EL (cell line): Measurements from ENCODE around the gene CRELD2.

Experiments
- DNase-seq: peaks from one replicate; pipeline ENCODE4 v3.0.0-alpha.2; 2016

CRELD2 gene, protein sequence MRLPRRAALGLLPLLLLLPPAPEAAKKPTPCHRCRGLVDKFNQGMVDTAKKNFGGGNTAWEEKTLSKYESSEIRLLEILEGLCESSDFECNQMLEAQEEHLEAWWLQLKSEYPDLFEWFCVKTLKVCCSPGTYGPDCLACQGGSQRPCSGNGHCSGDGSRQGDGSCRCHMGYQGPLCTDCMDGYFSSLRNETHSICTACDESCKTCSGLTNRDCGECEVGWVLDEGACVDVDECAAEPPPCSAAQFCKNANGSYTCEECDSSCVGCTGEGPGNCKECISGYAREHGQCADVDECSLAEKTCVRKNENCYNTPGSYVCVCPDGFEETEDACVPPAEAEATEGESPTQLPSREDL

GRCh38 chr22:49917974-49918910 lies at the start of gene CRELD2, which contains the start of gene ALG12:
TSS of gene CRELD2 (plus strand) at chr22:49918634. CDS start at chr22:49918770, 136 bp downstream.
TSS of gene ALG12 (minus strand) at chr22:49918438. CDS start at chr22:49913765, 4,673 bp downstream.
- DNase-seq, result peak; percentile 98

- DNase-seq, result no peak
Observed at GRCh38 chr22:49869086-49869830, 49.2 kb upstream of the CRELD2 start.

DNA sequence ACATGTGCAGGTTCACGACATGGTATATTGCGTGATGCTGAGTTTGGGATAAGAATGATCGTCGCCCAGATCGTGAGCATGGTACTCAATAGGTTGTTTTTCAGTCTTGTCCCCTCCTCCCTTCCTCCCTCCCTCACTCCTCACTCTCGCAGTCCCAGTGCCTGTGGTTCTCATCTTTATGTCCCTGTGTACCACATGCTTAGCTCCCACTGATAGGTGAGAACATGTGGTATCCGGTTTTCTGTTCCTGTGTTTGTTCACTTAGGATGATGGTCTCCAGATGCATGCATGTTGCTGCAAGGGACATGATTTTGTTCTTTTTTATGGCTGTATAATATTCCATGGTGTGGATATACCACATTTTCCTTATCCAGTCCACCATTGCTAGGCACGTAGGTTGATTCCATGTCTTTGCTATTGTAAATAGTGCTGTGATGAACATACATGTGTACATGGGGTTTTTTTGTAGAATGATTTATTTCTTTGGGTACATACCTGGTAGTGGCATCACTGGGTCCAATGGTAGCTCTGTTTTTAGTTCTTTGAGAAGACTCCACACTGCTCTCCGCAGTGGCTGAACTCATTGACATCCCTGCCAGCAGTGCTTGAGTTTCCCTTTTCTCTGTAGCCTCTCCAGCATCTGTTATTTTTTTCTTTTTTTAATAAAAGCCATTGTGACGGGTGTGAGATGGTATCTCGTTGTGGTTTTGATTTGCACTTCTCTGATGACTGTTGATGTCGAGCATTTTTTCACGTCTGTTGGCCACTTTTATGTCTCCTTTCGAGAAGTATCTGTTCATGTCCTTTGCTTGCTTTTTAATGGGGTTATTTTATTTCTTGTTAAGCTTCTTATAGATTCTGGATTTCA lies 48.4 kb upstream of the CRELD2 start:
- no peak for DNase-seq

- DNase-seq, result no peak
Observed at GRCh38 chr22:49871482-49871881, 47.0 kb upstream of the CRELD2 start.

DNA sequence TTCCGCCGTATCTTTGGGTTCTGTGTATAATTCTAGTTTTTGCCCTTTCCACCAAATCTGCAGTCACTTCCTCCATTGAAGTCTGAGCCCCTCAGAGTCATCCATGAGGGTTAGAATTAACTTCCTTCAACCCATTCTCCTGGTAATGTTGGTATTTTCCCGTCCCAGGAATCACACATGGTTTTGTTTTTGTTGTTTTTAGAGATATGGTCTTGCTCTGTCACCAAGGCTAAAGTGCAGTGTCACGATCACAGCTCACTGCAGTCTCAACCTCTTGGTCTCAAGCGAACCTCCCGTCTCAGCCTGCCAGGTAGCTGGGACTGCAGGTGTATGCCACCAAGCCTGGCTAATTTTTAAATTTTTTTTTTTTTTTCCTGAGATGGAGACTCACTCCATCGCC lies 46.1 kb upstream of the CRELD2 start:
- DNase-seq, result no peak

DNA sequence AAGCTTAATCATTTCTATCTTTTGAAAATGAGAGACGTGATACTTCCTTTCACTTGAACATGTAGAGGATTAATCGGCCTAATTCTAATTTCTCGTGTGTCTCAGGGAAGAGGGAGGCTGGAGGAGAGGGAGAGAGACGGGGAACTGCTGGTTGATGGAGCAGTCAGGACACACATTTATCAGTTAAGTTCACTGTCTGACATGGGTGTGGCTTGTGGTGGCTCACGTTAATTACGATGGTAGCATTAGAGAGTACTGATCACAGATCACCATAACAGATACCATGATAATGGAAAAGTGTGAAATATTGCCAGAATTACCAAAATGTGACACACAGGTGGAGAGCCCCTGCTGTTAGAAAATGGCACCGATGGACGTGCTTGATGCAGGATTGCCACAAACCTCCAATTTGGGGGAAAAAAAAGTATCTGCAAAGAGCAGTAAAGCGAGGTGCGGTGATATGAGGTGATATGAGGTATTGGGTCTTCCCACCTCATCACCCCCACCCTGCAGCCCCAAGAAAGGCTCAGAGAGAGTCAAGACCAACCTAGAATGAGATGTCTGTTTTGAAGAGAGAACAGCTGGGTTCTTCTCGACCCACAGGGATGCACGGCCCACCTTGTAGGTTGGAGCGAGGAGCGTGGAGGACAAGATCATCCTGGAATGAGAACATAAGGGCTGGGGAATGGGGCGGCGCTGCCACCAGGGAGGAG lies 45.0 kb upstream of the CRELD2 start:
- no peak for DNase-seq

DNA sequence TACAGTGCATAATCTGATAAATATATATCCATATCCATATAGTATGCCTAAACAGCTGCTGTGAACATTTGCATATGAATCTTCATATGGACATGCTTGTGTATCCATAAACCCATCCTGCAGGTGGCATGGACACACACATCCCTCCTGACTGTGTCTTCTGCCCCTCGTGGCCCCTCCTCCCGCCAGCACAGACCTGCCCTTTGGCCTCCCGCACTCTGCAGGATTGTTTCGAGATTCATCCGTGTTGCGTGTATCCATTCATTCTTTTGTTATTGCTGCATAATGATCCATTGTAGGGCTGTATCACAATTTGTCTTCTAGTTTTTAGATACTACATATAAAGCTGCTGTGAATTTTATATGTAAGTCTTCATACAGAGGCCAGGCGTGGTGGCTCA lies 40.8 kb upstream of the CRELD2 start:
- DNase-seq, result no peak

GRCh38 chr22:49878206-49878605 lies 40.2 kb upstream of the CRELD2 start:
- no peak for DNase-seq

GRCh38 chr22:49879871-49880270 lies 38.6 kb upstream of the CRELD2 start:
- DNase-seq, result no peak

- no peak for DNase-seq
Observed at GRCh38 chr22:49880281-49880680, 38.2 kb upstream of the CRELD2 start.

DNA sequence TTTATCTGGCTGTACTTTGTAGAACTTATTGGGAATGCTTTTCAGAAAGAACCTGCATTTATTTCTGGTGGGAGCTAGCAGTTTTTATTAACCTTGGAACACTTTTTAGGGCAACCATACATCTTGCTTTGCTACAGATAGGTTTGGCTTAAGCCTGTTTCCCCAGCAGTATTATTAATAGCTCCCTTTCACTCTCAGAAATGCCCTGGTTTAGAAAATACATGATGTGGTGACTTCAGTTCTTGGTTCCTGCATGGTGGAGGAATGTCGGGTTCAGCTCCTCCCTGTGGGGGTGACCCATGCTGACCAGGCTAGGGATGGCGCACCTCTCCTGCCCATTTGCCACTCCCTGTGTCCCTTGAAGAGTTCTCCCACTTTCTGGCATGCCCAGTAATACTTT lies 36.6 kb upstream of the CRELD2 start:
- DNase-seq, result no peak

DNA sequence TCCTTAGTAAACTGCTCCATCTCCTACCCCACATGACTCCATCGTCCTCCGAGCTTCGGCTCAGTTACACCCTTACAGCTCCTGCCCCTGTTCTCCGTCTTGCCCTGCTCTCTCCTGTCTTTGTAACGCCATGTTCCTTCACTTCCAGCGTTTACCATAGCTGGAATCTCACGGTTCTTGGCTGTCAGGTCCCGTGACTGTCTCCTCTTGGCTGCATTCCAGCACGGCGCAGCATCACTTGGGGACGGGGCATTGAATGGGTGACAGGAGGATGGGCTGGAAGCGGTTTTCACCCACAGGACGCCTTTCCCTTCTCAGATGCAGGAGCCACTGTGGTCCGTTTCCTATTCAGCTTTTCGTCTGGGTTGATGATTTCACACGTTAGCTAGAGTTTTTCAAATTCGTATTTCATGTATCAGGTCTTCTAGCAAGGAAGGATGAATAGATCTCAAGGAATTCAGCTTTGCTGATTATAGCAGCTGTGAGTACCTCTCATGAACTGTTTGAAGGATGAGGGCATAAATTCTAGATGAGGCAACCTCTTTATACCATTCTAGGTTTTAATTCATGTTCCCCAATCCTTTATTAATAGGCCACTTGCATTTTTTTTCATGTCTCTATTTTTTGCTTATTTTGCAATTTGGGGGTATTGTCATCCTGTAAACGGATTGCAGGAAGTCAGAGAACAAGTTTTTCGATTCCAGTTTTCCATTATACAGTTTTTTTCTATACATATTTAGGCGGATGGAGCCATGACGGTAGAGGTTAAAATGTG lies 35.7 kb upstream of the CRELD2 start:
- no peak for DNase-seq

DNA sequence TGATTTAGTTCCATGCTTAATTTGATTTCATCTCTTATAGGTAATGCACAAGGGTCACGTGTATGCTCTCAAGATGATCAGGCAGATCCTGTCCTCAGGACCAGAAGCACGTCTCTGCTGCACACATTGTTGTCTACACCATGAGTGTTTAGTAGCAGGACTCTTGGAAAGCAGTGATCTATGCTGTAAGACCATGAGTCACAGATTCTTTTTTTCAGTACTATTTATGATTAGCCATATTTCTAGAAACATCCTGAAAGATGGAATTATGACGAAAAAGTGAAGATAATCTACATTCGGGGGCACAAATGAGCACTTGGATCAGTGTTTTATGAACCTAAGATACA lies 35.2 kb upstream of the CRELD2 start:
- no peak for DNase-seq

- no peak for DNase-seq
Observed at GRCh38 chr22:49884075-49884474, 34.4 kb upstream of the CRELD2 start.

- DNase-seq, result no peak
Observed at GRCh38 chr22:49884503-49885260, 33.8 kb upstream of the CRELD2 start.

DNA sequence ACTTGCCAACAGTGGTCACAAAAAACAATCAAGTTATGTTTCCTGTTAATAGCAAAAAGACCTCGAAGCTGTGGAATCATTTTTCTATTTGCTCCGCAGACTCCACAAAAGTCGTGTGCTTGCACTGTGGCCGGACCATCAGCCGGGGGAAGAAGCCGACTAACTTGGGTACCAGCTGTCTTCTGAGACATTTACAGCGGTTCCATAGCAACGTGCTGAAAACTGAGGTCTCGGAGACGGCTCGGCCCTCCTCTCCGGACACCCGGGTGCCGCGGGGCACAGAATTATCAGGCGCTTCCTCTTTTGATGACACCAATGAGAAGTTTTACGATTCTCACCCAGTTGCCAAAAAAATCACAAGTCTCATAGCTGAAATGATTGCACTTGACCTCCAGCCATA lies 33.2 kb upstream of the CRELD2 start:
- no peak for DNase-seq

GRCh38 chr22:49885881-49886280 lies 32.6 kb upstream of the CRELD2 start:
- no peak for DNase-seq

DNA sequence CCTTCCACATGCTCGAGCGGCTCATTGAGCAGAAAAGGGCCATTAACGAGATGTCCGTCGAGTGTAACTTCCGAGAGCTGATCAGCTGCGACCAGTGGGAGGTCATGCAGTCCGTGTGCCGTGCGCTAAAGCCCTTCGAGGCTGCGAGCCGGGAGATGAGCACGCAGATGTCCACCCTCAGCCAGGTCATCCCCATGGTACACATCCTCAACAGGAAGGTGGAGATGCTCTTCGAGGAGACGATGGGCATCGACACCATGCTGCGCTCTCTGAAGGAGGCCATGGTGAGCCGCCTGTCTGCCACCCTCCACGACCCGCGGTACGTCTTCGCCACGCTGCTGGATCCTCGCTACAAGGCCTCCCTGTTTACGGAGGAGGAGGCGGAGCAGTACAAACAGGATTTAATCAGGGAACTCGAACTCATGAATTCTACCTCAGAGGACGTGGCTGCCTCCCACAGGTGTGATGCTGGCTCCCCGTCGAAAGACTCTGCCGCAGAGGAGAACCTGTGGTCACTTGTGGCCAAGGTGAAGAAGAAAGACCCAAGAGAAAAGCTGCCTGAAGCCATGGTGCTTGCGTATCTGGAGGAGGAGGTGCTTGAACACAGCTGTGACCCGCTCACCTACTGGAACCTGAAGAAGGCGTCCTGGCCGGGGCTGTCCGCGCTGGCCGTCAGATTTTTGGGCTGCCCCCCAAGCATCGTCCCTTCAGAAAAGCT lies 31.9 kb upstream of the CRELD2 start:
- DNase-seq, result no peak

DNA sequence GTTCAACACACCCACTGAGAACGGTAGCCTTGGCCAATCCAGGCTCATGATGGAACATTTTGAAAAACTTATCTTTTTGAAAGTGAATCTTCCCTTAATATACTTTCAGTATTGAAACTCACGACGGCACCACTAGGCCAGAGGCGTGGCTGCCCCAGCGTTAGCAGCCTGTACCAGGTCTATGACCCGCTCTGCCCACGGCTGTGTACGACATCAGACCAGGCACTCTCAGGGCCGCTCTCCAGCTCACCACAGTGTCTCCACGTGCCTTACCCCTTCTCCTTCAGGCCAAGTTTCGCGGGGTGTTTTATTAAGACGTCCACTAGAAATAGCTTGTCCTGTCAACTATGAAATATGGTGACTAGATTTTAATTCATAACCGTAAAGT lies 31.4 kb upstream of the CRELD2 start:
- no peak for DNase-seq
